HG02970 (cell line): ENCODE results near the gene TIMP3.

ENCODE experiments used
- ATAC-seq: cut with Tn5 transposase; IDR thresholded peaks from one replicate; pipeline ENCODE4 v1.9.1; 2021; ENCODE audit warnings: mild to moderate bottlenecking, moderate library complexity, moderate number of reproducible peaks; ENCODE audit not compliant: unreplicated experiment, low FRiP score

TIMP3 gene

DNA sequence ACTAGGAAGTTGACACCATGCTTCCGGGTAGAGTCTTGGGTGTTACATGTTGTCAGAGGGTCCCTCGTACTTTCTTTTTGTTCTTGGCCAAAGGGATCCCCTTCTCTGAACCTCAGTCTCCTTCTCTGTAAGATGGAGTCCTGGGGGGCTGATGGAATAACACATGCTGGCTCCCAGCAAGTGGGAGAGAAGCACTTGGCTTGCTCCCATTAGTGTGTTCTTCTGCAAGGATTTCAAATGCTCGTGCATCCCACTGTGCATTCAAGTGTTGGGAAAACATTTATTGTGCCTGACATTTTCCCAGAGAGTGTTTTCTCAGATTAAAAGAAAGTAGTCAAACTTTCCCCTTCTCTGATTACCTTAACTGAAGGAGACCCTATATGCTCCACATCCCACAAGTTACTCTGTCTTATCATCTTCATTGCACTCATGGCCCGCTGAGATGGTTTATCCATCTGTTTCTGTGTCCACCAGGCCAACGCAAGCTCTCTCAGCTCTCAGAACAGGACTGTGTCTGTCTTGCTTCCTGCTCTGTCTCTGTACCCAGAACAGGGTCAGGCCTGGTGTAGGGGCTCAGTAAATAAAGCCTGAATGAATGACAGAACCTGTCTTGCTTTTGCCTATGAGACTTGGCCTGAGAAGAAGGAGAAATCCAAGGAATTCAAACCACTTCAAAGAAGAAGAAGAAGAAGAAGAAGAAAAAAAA is 16.0 kb upstream of the TIMP3 start:
- no peak for ATAC-seq

DNA sequence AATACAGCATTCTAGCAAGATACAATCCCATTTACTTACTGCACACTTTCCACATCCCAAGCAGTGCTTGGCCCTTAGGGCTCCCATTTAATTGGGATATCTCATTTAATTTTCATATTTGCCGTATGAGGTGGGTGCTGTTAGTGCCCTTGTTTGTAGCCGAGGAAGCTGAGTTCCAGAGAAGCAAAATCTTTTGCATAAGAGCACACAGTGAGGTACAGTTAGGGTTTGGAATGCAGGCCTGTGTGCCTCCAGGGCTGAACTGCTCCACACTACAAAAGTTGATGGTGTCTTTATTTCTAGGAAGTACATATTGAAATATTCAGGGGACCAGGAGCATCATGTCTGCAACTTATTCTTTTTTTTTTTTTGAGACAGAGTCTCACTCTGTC is 15.5 kb upstream of the TIMP3 start:
- no peak for ATAC-seq

DNA sequence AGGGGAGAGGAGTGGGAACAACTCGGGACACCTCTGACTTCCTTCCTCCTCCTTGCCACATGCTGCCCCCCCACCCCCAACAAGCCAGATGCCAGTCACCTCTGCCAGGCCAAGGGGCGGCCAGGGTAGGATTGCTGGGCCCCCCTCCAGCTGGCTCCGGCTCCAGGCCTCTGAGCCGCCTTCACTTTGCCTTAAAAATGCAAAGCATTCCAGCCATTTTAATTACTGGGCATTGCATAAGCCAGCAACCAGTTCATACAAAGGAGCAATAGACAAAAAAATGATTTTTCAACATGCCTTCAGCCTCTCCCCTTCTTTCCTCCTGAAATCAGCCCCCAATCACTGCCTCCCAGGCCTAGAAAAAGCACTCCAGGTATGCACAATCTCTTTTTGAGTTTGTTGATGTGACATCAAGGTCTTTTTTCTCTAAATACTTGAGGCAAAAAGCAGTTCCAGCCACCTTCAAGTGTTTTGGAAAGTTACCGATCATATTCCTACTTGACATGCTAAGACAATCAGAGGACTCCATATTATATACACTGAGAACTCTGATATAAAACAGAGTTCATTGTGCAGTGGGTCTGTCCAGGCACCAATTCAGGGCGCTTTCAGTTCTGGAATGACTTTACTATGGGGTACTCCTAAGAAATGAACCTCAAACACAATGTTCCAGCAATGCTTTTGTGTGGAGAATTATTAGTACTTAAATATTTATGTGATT is 12.4 kb upstream of the TIMP3 start:
- ATAC-seq: no peak

GRCh38 chr22:32789797-32790620 is 11.5 kb upstream of the TIMP3 start:
- no peak for ATAC-seq

GRCh38 chr22:32791056-32791455 is 10.4 kb upstream of the TIMP3 start:
- ATAC-seq: no peak

GRCh38 chr22:32791485-32791884 is 10.0 kb upstream of the TIMP3 start:
- no peak for ATAC-seq

DNA sequence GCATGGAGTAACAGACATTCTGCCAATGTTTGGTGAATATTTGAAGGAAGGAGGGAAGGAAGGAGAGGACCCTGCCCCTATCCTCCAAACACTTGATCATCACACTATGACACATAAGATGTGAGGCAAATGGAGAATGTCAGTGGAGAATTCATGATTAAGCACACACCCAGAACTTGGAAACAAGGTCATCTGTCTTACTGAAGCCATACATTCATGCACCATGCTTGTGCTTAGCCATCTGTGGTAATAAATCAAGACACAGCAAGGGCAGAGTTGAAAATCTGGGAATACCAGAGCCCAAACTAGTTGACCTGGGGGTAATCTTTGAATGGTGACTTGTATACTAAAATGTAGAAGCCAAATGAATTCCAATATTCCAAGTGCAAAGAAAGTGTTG is 7.9 kb upstream of the TIMP3 start:
- no peak for ATAC-seq

GRCh38 chr22:32794449-32795213 is 6.9 kb upstream of the TIMP3 start:
- ATAC-seq: no peak

GRCh38 chr22:32795214-32795596 is 6.3 kb upstream of the TIMP3 start:
- ATAC-seq: no peak

DNA sequence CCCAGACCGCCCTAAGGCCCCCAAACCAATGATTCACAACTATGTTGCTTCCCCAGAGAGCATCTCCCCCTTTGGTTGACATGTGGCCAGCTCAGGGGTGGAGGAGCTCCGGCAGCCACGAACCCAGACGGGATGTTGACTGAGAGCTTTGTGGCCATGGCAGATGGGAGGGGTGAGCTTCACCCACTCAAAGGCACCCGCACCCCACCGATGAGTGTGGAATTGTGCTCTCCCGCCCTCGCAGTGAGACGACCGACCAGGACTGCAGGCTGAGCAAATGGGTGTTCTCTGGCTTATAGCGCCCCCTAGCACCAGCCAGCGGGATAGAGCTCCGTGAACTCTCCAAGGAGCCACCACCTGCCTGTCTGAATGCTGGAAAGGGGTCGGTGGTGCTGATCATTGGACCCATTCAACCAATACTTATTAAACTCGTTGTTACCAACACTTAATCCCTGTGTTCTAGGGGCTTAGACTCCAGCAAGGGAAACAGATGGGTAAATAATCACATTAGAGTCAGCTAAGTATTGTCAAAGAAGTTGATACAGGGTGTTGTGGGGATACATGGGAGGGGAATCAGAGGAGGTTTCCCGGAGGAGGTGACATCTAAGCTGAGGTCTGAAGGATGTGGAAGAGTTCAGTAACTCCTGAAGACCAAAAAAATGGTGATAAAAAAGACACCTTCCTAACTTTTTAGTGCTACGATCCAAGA is 4.5 kb upstream of the TIMP3 start:
- ATAC-seq: no peak

- no peak for ATAC-seq
Observed at GRCh38 chr22:32799496-32799895, 2.0 kb upstream of the TIMP3 start.

DNA sequence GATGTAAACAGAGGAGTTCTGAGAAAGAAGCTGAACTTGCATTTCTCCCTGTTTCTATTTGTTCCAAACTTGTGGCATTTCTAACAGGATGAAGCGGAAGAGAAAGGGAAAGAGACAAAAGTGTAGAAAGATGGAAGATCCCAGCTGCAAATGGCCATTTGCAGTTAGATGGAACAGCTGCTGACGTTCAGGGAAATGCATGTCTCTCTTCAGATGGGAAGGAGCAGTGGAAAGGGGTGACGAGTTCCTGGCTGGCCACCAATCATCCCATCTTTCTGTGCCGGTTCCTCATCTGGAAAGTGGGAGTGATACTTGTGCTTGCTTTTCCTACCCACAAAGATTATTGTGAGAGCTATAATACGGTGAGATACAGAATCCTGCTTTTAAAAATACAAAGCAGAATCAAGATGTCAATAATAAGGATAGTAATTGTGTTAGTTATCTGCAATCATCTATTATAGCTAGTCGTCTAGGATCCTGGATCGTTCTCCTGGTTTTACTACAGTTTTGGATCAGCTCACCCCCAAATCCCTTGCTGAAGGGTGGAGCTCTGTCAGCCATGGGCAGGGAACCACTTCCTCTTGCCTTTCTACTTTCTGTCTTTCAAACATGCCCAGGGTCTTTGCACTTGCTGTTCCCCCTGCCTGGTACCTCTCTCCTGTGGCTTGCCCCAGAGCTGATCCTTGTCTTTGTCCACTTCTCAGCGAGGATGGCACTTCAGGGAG is 1.2 kb upstream of the TIMP3 start:
- ATAC-seq: no peak

DNA sequence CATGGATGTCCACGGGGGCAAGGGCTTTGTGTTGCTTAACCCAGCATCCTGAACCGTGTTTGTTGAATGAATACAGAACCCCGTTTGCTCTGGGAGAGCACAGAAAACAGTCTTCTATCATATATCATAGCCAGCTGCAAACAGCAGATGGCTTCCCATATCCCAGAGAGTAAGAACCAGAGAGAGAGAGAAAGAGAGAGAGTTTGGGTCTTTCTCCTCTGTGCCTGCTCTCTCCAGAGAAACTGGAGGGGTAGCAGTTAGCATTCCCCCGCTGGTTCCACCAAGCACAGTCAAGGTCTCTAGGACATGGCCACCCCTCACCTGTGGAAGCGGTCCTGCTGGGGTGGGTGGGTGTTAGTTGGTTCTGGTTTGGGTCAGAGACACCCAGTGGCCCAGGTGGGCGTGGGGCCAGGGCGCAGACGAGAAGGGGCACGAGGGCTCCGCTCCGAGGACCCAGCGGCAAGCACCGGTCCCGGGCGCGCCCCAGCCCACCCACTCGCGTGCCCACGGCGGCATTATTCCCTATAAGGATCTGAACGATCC is 440 bp upstream of the TIMP3 start:
- no peak for ATAC-seq

GRCh38 chr22:32802237-32802765 is 796 bp downstream of the TIMP3 start:
- ATAC-seq: no peak

DNA sequence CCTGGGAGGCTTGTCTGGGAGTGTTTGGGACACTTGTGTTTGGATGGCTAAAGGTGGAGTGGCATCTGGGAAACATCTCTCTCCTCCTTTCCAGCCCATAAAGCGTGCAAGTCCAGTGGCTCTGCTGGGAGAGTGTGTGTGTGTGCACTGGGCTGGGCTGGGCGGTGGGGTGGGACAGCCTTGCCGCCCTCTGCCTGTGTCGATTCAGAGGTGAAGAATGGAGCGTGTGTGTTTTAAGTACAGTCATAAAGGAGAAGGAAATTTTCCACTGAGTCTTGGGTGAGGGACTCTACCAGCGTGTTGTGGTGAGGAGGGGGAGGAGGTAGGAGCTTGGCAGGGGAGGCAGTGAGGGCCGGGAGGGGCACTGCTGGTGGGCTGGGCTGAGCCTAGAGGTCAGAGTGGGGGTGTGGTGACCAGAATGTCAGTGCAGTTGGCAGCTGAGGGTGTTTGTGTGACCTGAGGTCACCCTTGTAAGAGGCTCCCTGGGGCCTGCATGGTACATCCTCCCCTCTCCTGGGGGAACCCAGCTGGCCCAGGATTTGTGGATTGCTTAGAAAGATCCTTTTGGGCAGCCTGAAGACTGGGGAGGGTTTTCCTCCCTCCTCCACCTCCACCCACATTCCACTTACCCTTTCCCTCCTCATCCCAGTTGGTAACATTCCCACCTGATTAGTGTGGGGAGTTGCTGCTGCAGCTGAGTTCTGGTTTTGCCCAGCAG is 1.7 kb downstream of the TIMP3 start:
- no peak for ATAC-seq

DNA sequence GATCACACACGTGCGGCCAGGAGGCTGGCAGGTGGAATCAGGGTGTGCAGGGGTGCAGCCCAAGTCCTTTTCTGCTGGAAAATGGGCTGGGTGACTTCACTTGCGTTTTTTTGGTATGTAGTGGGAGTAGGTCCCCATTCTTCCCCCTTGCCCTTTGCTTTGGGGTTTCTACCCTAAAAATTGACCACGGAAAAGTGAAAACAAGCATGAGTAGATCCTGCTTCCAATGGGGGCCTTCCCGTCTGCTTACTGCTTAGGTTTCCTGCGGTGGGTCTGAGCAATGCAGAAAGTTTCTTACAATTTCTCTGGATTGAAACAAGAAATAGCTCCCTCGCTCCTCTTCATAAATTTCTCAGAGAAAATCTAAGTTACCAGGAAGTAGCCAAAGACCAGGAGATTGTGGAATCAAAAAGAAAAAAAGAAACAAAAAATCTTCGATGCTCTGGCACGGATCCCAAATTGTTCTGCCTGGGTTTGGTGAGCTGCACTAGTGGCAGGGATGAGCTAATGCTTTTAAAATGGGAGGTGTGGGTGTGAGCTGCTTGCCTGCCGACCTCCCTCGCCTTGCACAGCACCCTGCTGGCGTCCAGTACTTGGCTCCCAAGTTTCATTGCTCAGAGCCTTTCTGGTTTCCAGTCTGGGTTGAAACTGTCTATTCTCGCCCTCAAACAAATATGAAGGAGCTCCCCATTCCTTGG is 2.4 kb downstream of the TIMP3 start:
- no peak for ATAC-seq

DNA sequence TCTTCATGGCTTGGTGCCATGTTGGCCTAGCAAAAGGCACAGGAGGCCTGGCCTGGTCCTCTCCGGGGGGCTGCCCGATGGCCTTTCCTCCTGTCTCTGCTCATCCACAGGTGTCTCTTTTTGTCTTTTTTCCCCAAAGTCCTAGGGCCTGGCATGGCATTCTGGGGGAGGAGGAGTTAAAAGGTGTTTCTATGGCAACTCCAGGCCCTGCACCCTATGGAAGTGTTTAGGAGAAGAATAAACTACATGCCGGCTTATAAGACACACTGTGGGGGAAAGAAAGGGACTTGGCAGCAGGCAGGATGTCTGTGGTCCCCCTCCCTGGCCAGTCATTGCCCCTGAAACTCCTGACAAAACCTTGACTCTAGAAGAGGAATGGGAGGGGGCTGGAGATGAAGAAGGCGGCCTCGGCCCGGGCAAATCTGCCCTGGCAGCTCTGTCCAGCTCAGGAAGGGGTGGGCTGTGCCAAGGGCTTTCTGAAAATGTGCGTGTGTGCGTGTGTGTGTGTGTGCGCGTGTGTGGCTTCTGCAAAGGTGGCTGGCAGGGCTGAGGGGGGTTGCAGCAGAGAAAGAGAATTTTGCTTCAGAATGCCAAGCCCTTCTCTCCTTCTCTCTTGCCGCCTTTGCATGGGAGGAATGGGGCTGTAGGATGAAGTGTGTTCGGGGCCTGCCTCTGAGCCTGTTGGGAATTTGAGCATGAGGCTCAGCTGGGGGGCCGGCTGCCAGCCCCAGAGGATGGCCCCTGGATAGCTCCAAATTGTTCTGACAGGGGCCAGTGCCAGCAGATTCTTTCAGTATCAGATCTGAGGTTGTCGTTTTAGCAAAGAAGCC is 3.2 kb downstream of the TIMP3 start:
- no peak for ATAC-seq
